Ishikawa (cell line): ENCODE data around the gene RELT.

ENCODE experiments used
- CREB1 ChIP-seq: IDR thresholded peaks from 2 replicates; pipeline ENCODE4 v1.6.1; 2012; ENCODE audit warnings: low read depth
- EP300 ChIP-seq: IDR thresholded peaks from 2 replicates; pipeline ENCODE4 v1.6.1; 2012; ENCODE audit warnings: borderline replicate concordance
- FOXM1 ChIP-seq: IDR thresholded peaks from 2 replicates; pipeline ENCODE4 v1.6.1; 2012; ENCODE audit warnings: low read depth, borderline replicate concordance
- RAD21 ChIP-seq: IDR thresholded peaks from 2 replicates; pipeline ENCODE4 v1.6.1; 2012; ENCODE audit warnings: low read depth
- TAF1 ChIP-seq: IDR thresholded peaks from 2 replicates; pipeline ENCODE4 v1.6.1; 2012; ENCODE audit warnings: low read depth, mild to moderate bottlenecking
- TCF12 ChIP-seq: IDR thresholded peaks from 2 replicates; pipeline ENCODE4 v1.6.1; 2012; ENCODE audit warnings: low read depth
- USF1 ChIP-seq: IDR thresholded peaks from 2 replicates; pipeline ENCODE4 v1.6.1; 2012
- YY1 ChIP-seq: IDR thresholded peaks from 2 replicates; pipeline ENCODE4 v1.6.1; 2012; ENCODE audit warnings: low read depth
- ZBTB7A ChIP-seq: IDR thresholded peaks from 2 replicates; pipeline ENCODE4 v1.6.1; 2012; ENCODE audit warnings: low read depth
- TF ChIP-seq, protein P1 (sequence below): IDR thresholded peaks from 2 replicates; pipeline ENCODE4 v1.6.1; 2012

- no peak for TF ChIP-seq CREB1
- no peak for TF ChIP-seq RAD21
- no peak for TF ChIP-seq YY1
- no peak for TF ChIP-seq TCF12
- no peak for TF ChIP-seq EP300
- no peak for TF ChIP-seq ZBTB7A
- no peak for TF ChIP-seq TAF1
- TF ChIP-seq, protein P1, sequence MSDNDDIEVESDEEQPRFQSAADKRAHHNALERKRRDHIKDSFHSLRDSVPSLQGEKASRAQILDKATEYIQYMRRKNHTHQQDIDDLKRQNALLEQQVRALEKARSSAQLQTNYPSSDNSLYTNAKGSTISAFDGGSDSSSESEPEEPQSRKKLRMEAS: no peak
- no peak for TF ChIP-seq FOXM1
- no peak for TF ChIP-seq USF1
Observed at GRCh38 chr11:73374151-73374550, 2.0 kb upstream of the RELT start.
